ENCODE measurements around the gene TMEM218.

Gene TMEM218

DNA sequence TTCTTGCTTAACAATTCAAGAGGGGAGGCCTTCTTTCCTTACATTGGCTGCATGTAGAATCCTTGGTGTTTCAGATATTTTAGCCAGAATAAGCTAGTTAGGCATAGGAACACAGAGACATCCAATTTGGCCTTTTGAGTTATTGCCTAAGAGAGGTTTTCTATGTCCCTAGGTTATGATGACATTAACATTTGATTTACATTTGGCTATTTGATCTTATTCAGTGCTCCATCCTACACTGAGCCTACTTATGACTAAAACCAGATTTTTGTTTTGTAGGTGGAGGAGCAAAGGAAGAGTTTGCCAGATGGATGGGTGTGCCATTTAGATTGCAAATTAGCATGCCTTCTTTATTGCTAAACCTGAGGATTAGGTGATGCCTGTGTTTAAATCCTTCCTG, 59.4 kb downstream of the TMEM218 start:
- DNase-seq: no peak

GRCh38 chr11:125049164-125049792, 62.1 kb downstream of the TMEM218 start:
- DNase-seq: no peak
